Panc1 (cell line): Measurements from ENCODE around the gene NEK1. TPM values are rescaled to one million over a fixed set of nuclear protein-coding genes. Genes with fewer than 3 reads are reported as not detected.

ENCODE experiments used
- ATAC-seq: fragments of 200-7000 bp; cut with Tn5 transposase; 2 replicates; pipeline ENCODE4 v1.9.1; 2020; ENCODE audit warnings: mild to moderate bottlenecking, moderate library complexity
- BruUV-seq: library from RNA; stranded (reverse); fragments of 400-500 nt; replicated peaks from 2 replicates; lab custom pipeline; 2021; lab: Mats Ljungman, UMichigan
- CTCF ChIA-PET: fragments of 300-600 bp; sonication (Branson Sonifier 250); formaldehyde crosslinking; loops from one replicate; lab custom pipeline; 2022; ENCODE audit warnings: antibody characterized with exemption; lab: Charles Lee
- POLR2A ChIA-PET: fragments of 300-600 bp; sonication (Branson Sonifier 250); formaldehyde crosslinking; loops from one replicate; lab custom pipeline; 2022; ENCODE audit warnings: antibody characterized with exemption; lab: Charles Lee
- DNase-seq: peaks from one replicate; pipeline ENCODE4 v3.0.0-alpha.2; 2010; ENCODE audit warnings: low read depth, low spot score
- H3K27ac ChIP-seq: 2 replicates; pipeline ENCODE4 v1.5.1; 2011; ENCODE audit warnings: mild to moderate bottlenecking, low read length, inconsistent platforms
- H3K27me3 ChIP-seq: fragments of 200-500 bp; sonication (Bioruptor generic); 2 replicates; pipeline ENCODE4 v1.6.0; 2014; ENCODE audit warnings: low read length, inconsistent platforms; ENCODE audit not compliant: control insufficient read depth, insufficient read depth
- H3K36me3 ChIP-seq: fragments of 200-500 bp; sonication (Bioruptor generic); 2 replicates; pipeline ENCODE4 v1.5.1; 2014; ENCODE audit warnings: inconsistent platforms, mild to moderate bottlenecking, low read length, moderate library complexity; ENCODE audit not compliant: control insufficient read depth, insufficient read depth
- H3K4me1 ChIP-seq: 2 replicates; pipeline ENCODE4 v1.5.1; 2011; ENCODE audit warnings: inconsistent platforms, mild to moderate bottlenecking, low read length, moderate library complexity; ENCODE audit not compliant: control insufficient read depth, insufficient read depth
- H3K4me3 ChIP-seq, 2 experiments: 2 replicates each; pipeline ENCODE4 v1.5.1; 2011 to 2012; ENCODE audit warnings: low read depth in 2 of 2, low read length in 2 of 2, mild to moderate bottlenecking in 2 of 2, inconsistent platforms in 1 of 2, moderate library complexity in 1 of 2
- H3K9me3 ChIP-seq: fragments of 200-500 bp; sonication (Bioruptor generic); 2 replicates; pipeline ENCODE4 v1.5.1; 2014; ENCODE audit warnings: low read depth, mild to moderate bottlenecking, inconsistent platforms, low read length, moderate library complexity; ENCODE audit not compliant: control insufficient read depth, insufficient read depth
- POLR2AphosphoS5 ChIP-seq: IDR thresholded peaks from 2 replicates; pipeline ENCODE4 v1.6.1; 2012; ENCODE audit warnings: mild to moderate bottlenecking, low read depth, low read length, moderate library complexity
- SIN3A ChIP-seq: IDR thresholded peaks from 2 replicates; pipeline ENCODE4 v1.6.1; 2012; ENCODE audit warnings: low read depth, mild to moderate bottlenecking, low read length, moderate library complexity, borderline replicate concordance; ENCODE audit not compliant: insufficient read depth
- TCF7L2 ChIP-seq: IDR thresholded peaks from 2 replicates; pipeline ENCODE4 v1.6.1; 2011; ENCODE audit warnings: mild to moderate bottlenecking, low read depth, low read length, inconsistent platforms
- in situ Hi-C: cut with HindIII; loops from 2 replicates; pipeline ENCODE4 v1.10.0; 2016; ENCODE audit warnings: low sequenced_read_pairs, low pct_unique_long_range_greater_than_20kb
- intact Hi-C: fragments of 100-400 bp; cut with micrococcal nuclease; formaldehyde crosslinking; loops from one replicate; pipeline ENCODE4 v1.10.0; 2022; ENCODE audit not compliant: unreplicated experiment
- total RNA-seq: library from RNA; stranded (reverse); gene quantifications from one replicate; pipeline ENCODE4 v1.2.1, GENCODE V29; 2021; ENCODE audit not compliant: unreplicated experiment
- TF ChIP-seq, protein P1 (sequence below), 2 experiments: IDR thresholded peaks; 2 replicates each; pipeline ENCODE4 v1.6.1; 2011 to 2012; ENCODE audit warnings: low read depth in 2 of 2, control low read depth in 1 of 2, low read length in 1 of 2, mild to moderate bottlenecking in 1 of 2, moderate library complexity in 1 of 2; ENCODE audit not compliant: insufficient read depth in 1 of 2
- TF ChIP-seq, protein P2 (sequence below): fragments of 450-650 bp; IDR thresholded peaks from 2 replicates; pipeline ENCODE4 v1.5.1; 2017; ENCODE audit warnings: mild to moderate bottlenecking

The NEK1 gene
- total RNA-seq, 1 experiment from 2014 or later = 9.2 TPM

DNA sequence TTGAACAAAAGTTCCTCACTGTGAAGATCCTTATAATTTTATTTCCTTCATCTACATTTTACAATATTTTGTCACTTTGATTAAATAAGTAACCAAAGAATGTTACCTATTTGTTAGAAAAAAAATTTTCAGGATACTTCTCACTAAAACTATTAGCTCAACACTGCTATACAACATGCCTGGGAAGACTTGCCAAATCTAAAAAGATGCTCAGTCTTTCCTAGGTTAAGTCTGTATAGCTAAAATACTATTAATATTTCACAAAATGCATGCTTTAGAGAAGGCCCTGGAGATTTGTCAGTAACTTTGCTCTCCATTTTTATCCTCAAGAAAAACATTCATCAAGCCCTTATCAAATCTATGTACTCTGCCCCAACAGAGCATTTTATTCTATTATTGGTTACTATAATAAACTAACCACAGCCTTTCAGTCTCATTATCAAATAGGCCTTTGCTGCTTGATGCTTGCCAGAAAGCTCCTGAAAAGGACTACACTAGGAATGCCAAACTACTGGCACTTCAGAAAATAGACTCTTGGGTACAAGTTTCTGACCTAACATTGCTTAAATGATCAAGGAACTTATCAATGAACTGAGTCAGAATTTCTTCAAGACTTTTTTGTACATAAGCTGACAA is 17.7 kb downstream of the NEK1 start:
- no peaks in the 10 kb centered on the region; the same call in 1 of the 2 replicates for H3K36me3 ChIP-seq
- H3K9me3 ChIP-seq = no peaks in the 10 kb centered on the region
- no peak overlapping the region for H3K4me3 ChIP-seq
- POLR2A ChIA-PET = no interaction called here
- no peaks in the 10 kb centered on the region for H3K27me3 ChIP-seq
- no peak overlapping the region for H3K27ac ChIP-seq
- TF ChIP-seq POLR2AphosphoS5 = no peak
- TF ChIP-seq SIN3A = no peak
- TF ChIP-seq, protein P1, sequence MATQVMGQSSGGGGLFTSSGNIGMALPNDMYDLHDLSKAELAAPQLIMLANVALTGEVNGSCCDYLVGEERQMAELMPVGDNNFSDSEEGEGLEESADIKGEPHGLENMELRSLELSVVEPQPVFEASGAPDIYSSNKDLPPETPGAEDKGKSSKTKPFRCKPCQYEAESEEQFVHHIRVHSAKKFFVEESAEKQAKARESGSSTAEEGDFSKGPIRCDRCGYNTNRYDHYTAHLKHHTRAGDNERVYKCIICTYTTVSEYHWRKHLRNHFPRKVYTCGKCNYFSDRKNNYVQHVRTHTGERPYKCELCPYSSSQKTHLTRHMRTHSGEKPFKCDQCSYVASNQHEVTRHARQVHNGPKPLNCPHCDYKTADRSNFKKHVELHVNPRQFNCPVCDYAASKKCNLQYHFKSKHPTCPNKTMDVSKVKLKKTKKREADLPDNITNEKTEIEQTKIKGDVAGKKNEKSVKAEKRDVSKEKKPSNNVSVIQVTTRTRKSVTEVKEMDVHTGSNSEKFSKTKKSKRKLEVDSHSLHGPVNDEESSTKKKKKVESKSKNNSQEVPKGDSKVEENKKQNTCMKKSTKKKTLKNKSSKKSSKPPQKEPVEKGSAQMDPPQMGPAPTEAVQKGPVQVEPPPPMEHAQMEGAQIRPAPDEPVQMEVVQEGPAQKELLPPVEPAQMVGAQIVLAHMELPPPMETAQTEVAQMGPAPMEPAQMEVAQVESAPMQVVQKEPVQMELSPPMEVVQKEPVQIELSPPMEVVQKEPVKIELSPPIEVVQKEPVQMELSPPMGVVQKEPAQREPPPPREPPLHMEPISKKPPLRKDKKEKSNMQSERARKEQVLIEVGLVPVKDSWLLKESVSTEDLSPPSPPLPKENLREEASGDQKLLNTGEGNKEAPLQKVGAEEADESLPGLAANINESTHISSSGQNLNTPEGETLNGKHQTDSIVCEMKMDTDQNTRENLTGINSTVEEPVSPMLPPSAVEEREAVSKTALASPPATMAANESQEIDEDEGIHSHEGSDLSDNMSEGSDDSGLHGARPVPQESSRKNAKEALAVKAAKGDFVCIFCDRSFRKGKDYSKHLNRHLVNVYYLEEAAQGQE (IDR thresholded peaks at IDR 0.05; ENCODE audit: insufficient read depth in 1 of 2, low read depth in 2 of 2, low read length in 1 of 2) = no peak
- no peak for TF ChIP-seq TCF7L2
- TF ChIP-seq, protein P2, sequence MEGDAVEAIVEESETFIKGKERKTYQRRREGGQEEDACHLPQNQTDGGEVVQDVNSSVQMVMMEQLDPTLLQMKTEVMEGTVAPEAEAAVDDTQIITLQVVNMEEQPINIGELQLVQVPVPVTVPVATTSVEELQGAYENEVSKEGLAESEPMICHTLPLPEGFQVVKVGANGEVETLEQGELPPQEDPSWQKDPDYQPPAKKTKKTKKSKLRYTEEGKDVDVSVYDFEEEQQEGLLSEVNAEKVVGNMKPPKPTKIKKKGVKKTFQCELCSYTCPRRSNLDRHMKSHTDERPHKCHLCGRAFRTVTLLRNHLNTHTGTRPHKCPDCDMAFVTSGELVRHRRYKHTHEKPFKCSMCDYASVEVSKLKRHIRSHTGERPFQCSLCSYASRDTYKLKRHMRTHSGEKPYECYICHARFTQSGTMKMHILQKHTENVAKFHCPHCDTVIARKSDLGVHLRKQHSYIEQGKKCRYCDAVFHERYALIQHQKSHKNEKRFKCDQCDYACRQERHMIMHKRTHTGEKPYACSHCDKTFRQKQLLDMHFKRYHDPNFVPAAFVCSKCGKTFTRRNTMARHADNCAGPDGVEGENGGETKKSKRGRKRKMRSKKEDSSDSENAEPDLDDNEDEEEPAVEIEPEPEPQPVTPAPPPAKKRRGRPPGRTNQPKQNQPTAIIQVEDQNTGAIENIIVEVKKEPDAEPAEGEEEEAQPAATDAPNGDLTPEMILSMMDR = no peak
- no peak for DNase-seq
- CTCF ChIA-PET = no interaction called here
- ATAC-seq = no peak
- in situ Hi-C loops = no loop called here
- intact Hi-C loops = no loop called here
- no peaks in the 10 kb centered on the region for H3K4me1 ChIP-seq
- no TSS peak for BruUV-seq

DNA sequence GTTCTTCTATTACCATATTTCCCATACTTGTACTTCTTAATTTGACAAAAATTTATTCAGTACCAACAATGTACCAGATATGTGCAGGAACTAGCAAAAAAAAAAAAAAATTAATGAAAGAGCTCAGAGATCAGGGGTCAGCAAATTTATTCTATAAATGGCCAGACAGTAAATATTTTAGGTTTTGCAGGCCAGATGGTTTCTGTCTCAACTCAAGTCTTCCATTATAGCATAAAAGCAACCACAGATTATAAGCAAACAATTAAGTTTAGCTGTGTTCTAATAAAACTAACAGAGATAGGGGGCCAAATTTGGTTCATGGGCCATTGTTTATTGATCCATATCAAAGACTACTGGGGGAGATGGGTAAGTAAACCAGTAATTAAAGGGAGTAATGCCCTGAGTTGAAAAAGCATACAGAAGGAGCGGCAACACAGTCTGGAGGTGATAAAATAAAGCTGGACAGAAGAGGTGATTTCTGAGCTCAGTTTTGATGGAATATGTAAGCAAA is 19.3 kb downstream of the NEK1 start:
- no peak for ATAC-seq
- no peaks in the 10 kb centered on the region; the same call in none of the 2 replicates for H3K36me3 ChIP-seq
- no TSS peak for BruUV-seq

More for the DNA sequence above, 19.3 kb downstream of the NEK1 start:
- DNase-seq = no peak
- intact Hi-C loops (no loop called here), in situ Hi-C loops (no loop called here)
- ChIA-PET CTCF (no interaction called here), POLR2A (no interaction called here)
- H3K9me3 ChIP-seq = no peaks in the 10 kb centered on the region
- H3K27ac ChIP-seq = no peak overlapping the region
- no peaks in the 10 kb centered on the region for H3K27me3 ChIP-seq
- H3K4me3 ChIP-seq = no peak overlapping the region
- no peaks in the 10 kb centered on the region for H3K4me1 ChIP-seq
- TF ChIP-seq, protein P1 (IDR thresholded peaks at IDR 0.05; ENCODE audit: insufficient read depth in 1 of 2, low read depth in 2 of 2, low read length in 1 of 2) = no peak
- TF ChIP-seq, protein P2 = no peak
- TF ChIP-seq SIN3A (no peak), POLR2AphosphoS5 (no peak), TCF7L2 (no peak)
